Measurements from ENCODE around the gene CALN1. TPM values are rescaled to one million over a fixed set of nuclear protein-coding genes. Genes with fewer than 3 reads are reported as not detected.

The CALN1 gene
- total RNA-seq, 4 donors from 2014 or later = 0.04 TPM; not detected in 3

DNA sequence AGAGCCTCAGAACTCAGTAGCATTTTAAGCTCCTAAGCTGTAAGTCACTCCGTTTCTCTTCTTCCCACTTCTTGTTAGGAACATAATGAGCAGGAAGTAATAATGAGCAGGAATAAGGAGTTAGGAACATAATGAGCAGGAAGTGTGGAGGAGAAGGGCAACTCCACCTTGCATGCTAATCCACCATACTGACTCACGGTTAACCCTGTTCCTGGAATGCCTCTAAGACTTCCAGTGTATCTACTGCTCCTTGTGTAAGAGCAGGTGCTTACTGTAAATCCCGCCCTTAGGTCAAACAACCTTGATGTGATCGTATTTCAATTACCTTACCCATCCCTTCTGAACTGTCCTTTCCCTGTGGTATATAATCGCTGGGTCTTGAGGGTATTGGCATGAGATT is 528.7 kb downstream of the CALN1 start:
- H3K4me3 ChIP-seq = no peak overlapping the region
- WGBS, 2 donors (ENCODE audit: low coverage in 1 of 2) = 89 to 90% methylated on average over 4 to 5 of the region's 5 CpGs
- no peaks in the 10 kb centered on the region for H3K27me3 ChIP-seq
- TF ChIP-seq, protein P1, sequence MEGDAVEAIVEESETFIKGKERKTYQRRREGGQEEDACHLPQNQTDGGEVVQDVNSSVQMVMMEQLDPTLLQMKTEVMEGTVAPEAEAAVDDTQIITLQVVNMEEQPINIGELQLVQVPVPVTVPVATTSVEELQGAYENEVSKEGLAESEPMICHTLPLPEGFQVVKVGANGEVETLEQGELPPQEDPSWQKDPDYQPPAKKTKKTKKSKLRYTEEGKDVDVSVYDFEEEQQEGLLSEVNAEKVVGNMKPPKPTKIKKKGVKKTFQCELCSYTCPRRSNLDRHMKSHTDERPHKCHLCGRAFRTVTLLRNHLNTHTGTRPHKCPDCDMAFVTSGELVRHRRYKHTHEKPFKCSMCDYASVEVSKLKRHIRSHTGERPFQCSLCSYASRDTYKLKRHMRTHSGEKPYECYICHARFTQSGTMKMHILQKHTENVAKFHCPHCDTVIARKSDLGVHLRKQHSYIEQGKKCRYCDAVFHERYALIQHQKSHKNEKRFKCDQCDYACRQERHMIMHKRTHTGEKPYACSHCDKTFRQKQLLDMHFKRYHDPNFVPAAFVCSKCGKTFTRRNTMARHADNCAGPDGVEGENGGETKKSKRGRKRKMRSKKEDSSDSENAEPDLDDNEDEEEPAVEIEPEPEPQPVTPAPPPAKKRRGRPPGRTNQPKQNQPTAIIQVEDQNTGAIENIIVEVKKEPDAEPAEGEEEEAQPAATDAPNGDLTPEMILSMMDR (IDR thresholded peaks at IDR 0.05) = no peak
- no peak for TF ChIP-seq POLR2AphosphoS5 (IDR thresholded peaks at IDR 0.05)
- no peak for TF ChIP-seq EP300 (IDR thresholded peaks at IDR 0.05)
- no peak for TF ChIP-seq POLR2A (IDR thresholded peaks at IDR 0.05)
- H3K4me1 ChIP-seq = no peaks in the 10 kb centered on the region
- no peaks in the 10 kb centered on the region for H3K36me3 ChIP-seq
- no peak overlapping the region for H3K27ac ChIP-seq
- ATAC-seq = no peak
- peaks cover 0 to 28% (median 0%) of the 10 kb centered on the region in 3 donors for H3K9me3 ChIP-seq

GRCh38 chr7:71871446-71871845 is 540.7 kb downstream of the CALN1 start:
- Histone ChIP-seq H3K27me3 (peaks cover 17% of the 10 kb centered on the region), H3K9me3 (peaks cover 0 to 12% (median 0%) of the 10 kb centered on the region in 3 donors), H3K4me1 (no peaks in the 10 kb centered on the region), H3K27ac (no peak overlapping the region), H3K4me3 (no peak overlapping the region), H3K36me3 (no peaks in the 10 kb centered on the region)
- ATAC-seq = no peak
- 33 to 67% methylated on average over 1 to 3 of the region's 4 CpGs for WGBS, 2 donors (ENCODE audit: low coverage in 1 of 2)
- TF ChIP-seq EP300 (IDR thresholded peaks at IDR 0.05) (no peak), POLR2AphosphoS5 (IDR thresholded peaks at IDR 0.05) (no peak), POLR2A (IDR thresholded peaks at IDR 0.05) (no peak)
- TF ChIP-seq, protein P1 (IDR thresholded peaks at IDR 0.05) = no peak

DNA sequence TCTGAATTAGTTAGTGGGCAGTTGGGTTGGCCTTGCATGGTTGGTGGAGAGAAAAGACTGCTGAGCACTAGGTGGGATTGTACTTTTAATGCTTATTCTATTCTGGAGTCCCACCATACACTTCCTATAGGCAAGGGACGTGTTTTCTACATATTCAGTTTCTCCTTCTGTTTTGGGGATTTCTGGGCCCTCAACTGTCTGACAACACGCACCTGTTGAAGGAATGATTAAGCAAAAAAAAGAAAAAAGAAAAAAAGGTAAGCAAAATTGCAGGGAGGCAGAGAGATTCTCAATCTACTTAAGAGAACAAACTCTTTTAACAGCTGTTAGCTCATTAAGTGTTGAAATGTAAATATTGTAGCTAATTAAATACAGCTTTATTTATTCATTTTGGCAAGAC is 541.3 kb downstream of the CALN1 start:
- peaks cover 0 to 6% (median 0%) of the 10 kb centered on the region in 3 donors for H3K9me3 ChIP-seq
- TF ChIP-seq POLR2AphosphoS5 (IDR thresholded peaks at IDR 0.05) = no peak
- TF ChIP-seq, protein P1 (IDR thresholded peaks at IDR 0.05) = no peak
- TF ChIP-seq EP300 (IDR thresholded peaks at IDR 0.05) = no peak
- no peak for TF ChIP-seq POLR2A (IDR thresholded peaks at IDR 0.05)
- peaks cover 17% of the 10 kb centered on the region for H3K27me3 ChIP-seq
- no peaks in the 10 kb centered on the region for H3K4me1 ChIP-seq
- H3K4me3 ChIP-seq = no peak overlapping the region
- no peak for ATAC-seq
- no peaks in the 10 kb centered on the region for H3K36me3 ChIP-seq
- no peak overlapping the region for H3K27ac ChIP-seq
- WGBS, 2 donors (ENCODE audit: low coverage in 1 of 2) = 53% methylated on average over 2 of the region's 2 CpGs; no CpG with 5 or more reads in 1 of the 2 donors

- Histone ChIP-seq H3K27me3 (peaks cover 17% of the 10 kb centered on the region), H3K4me1 (no peaks in the 10 kb centered on the region), H3K27ac (no peak overlapping the region), H3K9me3 (no peaks in the 10 kb centered on the region), H3K36me3 (no peaks in the 10 kb centered on the region), H3K4me3 (no peak overlapping the region)
- 57 to 73% methylated on average over 1 of the region's 1 CpG for WGBS, 2 donors (ENCODE audit: low coverage in 1 of 2)
- TF ChIP-seq, protein P1 (IDR thresholded peaks at IDR 0.05) = no peak
- TF ChIP-seq POLR2A (IDR thresholded peaks at IDR 0.05) = no peak
- no peak for TF ChIP-seq POLR2AphosphoS5 (IDR thresholded peaks at IDR 0.05)
- TF ChIP-seq EP300 (IDR thresholded peaks at IDR 0.05) = no peak
- no peak for ATAC-seq
These were observed 543.3 kb downstream of the CALN1 start for GRCh38 chr7:71868797-71869196.

GRCh38 chr7:71867626-71868025 is 544.5 kb downstream of the CALN1 start:
- 74 to 85% methylated on average over 5 to 8 of the region's 8 CpGs for WGBS, 2 donors (ENCODE audit: low coverage in 1 of 2)
- ATAC-seq = no peak
- TF ChIP-seq POLR2AphosphoS5 (IDR thresholded peaks at IDR 0.05) (no peak), EP300 (IDR thresholded peaks at IDR 0.05) (no peak), POLR2A (IDR thresholded peaks at IDR 0.05) (no peak)
- TF ChIP-seq, protein P1 (IDR thresholded peaks at IDR 0.05) = no peak

More at GRCh38 chr7:71867626-71868025, 544.5 kb downstream of the CALN1 start:
- H3K4me1 ChIP-seq = no peaks in the 10 kb centered on the region
- peaks cover 12% of the 10 kb centered on the region for H3K27me3 ChIP-seq
- H3K36me3 ChIP-seq = no peaks in the 10 kb centered on the region
- no peak overlapping the region for H3K4me3 ChIP-seq
- no peaks in the 10 kb centered on the region for H3K9me3 ChIP-seq
- no peak overlapping the region for H3K27ac ChIP-seq

Data from gastroesophageal sphincter (tissue), 4 donors.